T-cell (primary cell): ENCODE measurements around the gene HERC4. TPM values are rescaled to one million over a fixed set of nuclear protein-coding genes. Genes with fewer than 3 reads are reported as not detected.
"Not testable (repeated sequence)": the region's sequence is repeated elsewhere in the genome, so short reads cannot be mapped to it uniquely, and the experiment has no call there.

ENCODE experiments used
- ATAC-seq, 4 experiments: fragments of 200-7000 bp in 3 of 4; fragments of 150-1000 bp in 1 of 4; cut with Tn5 transposase; replicated peaks in 1 of 4; 1 replicate in 3 of 4; 2 replicates in 1 of 4; pipeline ENCODE4 v1.10.0; 2021; ENCODE audit warnings: moderate library complexity in 3 of 4, mild to moderate bottlenecking in 2 of 4, moderate number of reproducible peaks in 1 of 4
- CTCF ChIA-PET, 2 donors: fragments of 300-600 bp; sonication (Branson Sonifier 250); formaldehyde crosslinking; loops; one replicate each; lab custom pipeline; 2022; ENCODE audit warnings: antibody characterized with exemption in 2 of 2; lab: Charles Lee
- POLR2A ChIA-PET, 2 donors: fragments of 300-600 bp; sonication (Branson Sonifier 250); formaldehyde crosslinking; loops; one replicate each; lab custom pipeline; 2022; ENCODE audit warnings: antibody characterized with exemption in 2 of 2; lab: Charles Lee
- DNase-seq, 35 experiments: peaks; one replicate each; pipeline versions ENCODE4 v3.0.0 to v3.0.0-alpha.2; 2013 to 2023
- H3K27ac ChIP-seq: one replicate; pipeline ENCODE4 v1.5.1; 2013; ENCODE audit warnings: low read length
- H3K27me3 ChIP-seq, 2 experiments: replicated peaks in 1 of 2; 1 replicate in 1 of 2; 2 replicates in 1 of 2; pipeline versions ENCODE4 v1.6.1 to v1.7.0; 2013; ENCODE audit warnings: low read length in 1 of 2, mixed read lengths in 1 of 2; ENCODE audit not compliant: control insufficient read depth in 2 of 2, insufficient read depth in 2 of 2; ENCODE audit errors: extremely low read depth in 1 of 2
- H3K36me3 ChIP-seq, 2 donors: 1 replicate in 1 of 2; 2 replicates in 1 of 2; pipeline versions ENCODE4 v1.6.1 to v1.7.0; 2013; ENCODE audit warnings: low read length in 1 of 2; ENCODE audit not compliant: control insufficient read depth in 2 of 2, insufficient read depth in 1 of 2; ENCODE audit errors: extremely low read depth in 1 of 2
- H3K4me1 ChIP-seq, 2 experiments: 1 replicate in 1 of 2; 2 replicates in 1 of 2; pipeline versions ENCODE4 v1.6.1 to v1.7.0; 2013; ENCODE audit warnings: low read length in 2 of 2, mixed read lengths in 1 of 2; ENCODE audit not compliant: insufficient read depth in 2 of 2, control insufficient read depth in 1 of 2; ENCODE audit errors: extremely low read depth in 1 of 2
- H3K4me3 ChIP-seq, 2 donors: 1 replicate in 1 of 2; 2 replicates in 1 of 2; pipeline versions ENCODE4 v1.5.1 to v1.7.0; 2013; ENCODE audit warnings: mild to moderate bottlenecking in 2 of 2, low read length in 1 of 2, moderate library complexity in 1 of 2; ENCODE audit not compliant: control insufficient read depth in 1 of 2; ENCODE audit errors: extremely low read depth in 1 of 2
- H3K9me3 ChIP-seq: 2 replicates; pipeline ENCODE4 v1.7.0; 2013
- H3K27ac Mint-ChIP-seq, 2 donors: one replicate each; pipeline ENCODE4 v1.8.0; 2020 to 2021; ENCODE audit warnings: mild to moderate bottlenecking in 2 of 2, mixed read lengths in 2 of 2
- H3K27me3 Mint-ChIP-seq, 2 donors: one replicate each; pipeline ENCODE4 v1.8.0; 2021 to 2022; ENCODE audit warnings: mixed read lengths in 2 of 2
- H3K36me3 Mint-ChIP-seq: one replicate; pipeline ENCODE4 v1.8.0; 2021; ENCODE audit warnings: mixed read lengths
- H3K4me1 Mint-ChIP-seq, 3 donors: one replicate each; pipeline ENCODE4 v1.8.0; 2020 to 2022; ENCODE audit warnings: mixed read lengths in 3 of 3, mild to moderate bottlenecking in 1 of 3
- H3K4me3 Mint-ChIP-seq, 3 donors: one replicate each; pipeline ENCODE4 v1.8.0; 2020 to 2022; ENCODE audit warnings: mild to moderate bottlenecking in 3 of 3, mixed read lengths in 3 of 3, moderate library complexity in 3 of 3
- H3K9me3 Mint-ChIP-seq, 3 donors: one replicate each; pipeline ENCODE4 v1.8.0; 2020 to 2022; ENCODE audit warnings: mixed read lengths in 3 of 3
- WGBS: methylation state at CpG from one replicate; pipeline ENCODE4 v1.1.5; 2013; ENCODE audit warnings: missing lambda C conversion rate; ENCODE audit not compliant: insufficient coverage; 5-methylcytosine and 5-hydroxymethylcytosine counted together
- total RNA-seq, 35 experiments: library from RNA in 6 of 35; stranded (reverse) in 6 of 35; fragments of 120-200 nt in 1 of 35; gene quantifications; one replicate each; pipeline versions ENCODE4 v1.2.1 to v1.2.4 and lab custom pipeline; 2013 to 2026

Gene HERC4
- total RNA-seq, 5 donors from 2014 or later (not counting 1 experiment from before 2014, with no cell fraction given), result 63.0 to 81.6 (median 77.5) TPM

DNA sequence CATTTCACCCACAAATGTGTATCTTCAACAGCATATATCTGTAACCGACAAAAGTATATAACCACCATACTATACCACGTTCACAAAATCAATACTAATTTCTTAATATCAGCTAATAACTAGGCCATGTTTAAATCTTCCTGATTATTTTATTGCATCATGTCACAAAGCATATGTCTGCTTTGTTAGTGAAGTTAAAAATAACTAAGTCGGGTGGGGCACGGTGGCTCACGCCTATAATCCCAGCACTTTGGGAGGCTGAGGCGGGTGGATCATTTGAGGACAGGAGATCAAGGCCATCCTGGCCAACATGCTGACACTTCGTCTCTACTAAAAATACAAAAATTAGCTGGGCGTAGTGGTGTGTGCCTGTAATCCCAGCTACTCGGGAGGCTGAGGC is 47.7 kb downstream of the HERC4 start:
- no peaks in the 10 kb centered on the region for H3K4me1 ChIP-seq
- H3K27ac ChIP-seq, result no peak overlapping the region
- no peaks in the 10 kb centered on the region for H3K9me3 Mint-ChIP-seq
- DNase-seq (no peak), ATAC-seq (no peak)
- H3K27ac Mint-ChIP-seq, result no peak overlapping the region
- no peaks in the 10 kb centered on the region for H3K27me3 Mint-ChIP-seq
- 100% methylated on average over 4 of the region's 9 CpGs for WGBS
- no peak overlapping the region for H3K4me3 ChIP-seq
- peaks cover 5 to 27% of the 10 kb centered on the region in 2 donors for H3K36me3 ChIP-seq
- H3K36me3 Mint-ChIP-seq, result peaks cover 41% of the 10 kb centered on the region
- ChIA-PET CTCF (no interaction called here), POLR2A (no interaction called here)
- H3K9me3 ChIP-seq, result no peaks in the 10 kb centered on the region
- no peaks in the 10 kb centered on the region for H3K27me3 ChIP-seq
- H3K4me1 Mint-ChIP-seq, result peaks cover 0 to 5% (median 2%) of the 10 kb centered on the region in 3 donors
- H3K4me3 Mint-ChIP-seq, result no peak overlapping the region

- ATAC-seq (no peak), DNase-seq (no peak)
- Histone ChIP-seq H3K27ac (no peak overlapping the region), H3K27me3 (no peaks in the 10 kb centered on the region), H3K36me3 (peaks cover 5 to 33% of the 10 kb centered on the region in 2 donors), H3K9me3 (peaks cover 2% of the 10 kb centered on the region), H3K4me3 (no peak overlapping the region), H3K4me1 (no peaks in the 10 kb centered on the region)
- H3K9me3 Mint-ChIP-seq, result peaks cover 0 to 13% (median 4%) of the 10 kb centered on the region in 3 donors
- peaks cover 60% of the 10 kb centered on the region for H3K36me3 Mint-ChIP-seq
- ChIA-PET CTCF (no interaction called here), POLR2A (no interaction called here)
- H3K4me1 Mint-ChIP-seq, result peaks cover 0 to 8% (median 7%) of the 10 kb centered on the region in 3 donors
- H3K27ac Mint-ChIP-seq, result no peak overlapping the region
- no peak overlapping the region for H3K4me3 Mint-ChIP-seq
- no peaks in the 10 kb centered on the region for H3K27me3 Mint-ChIP-seq
- no CpG with 5 or more reads among the region's 1 CpG for WGBS
Measured at GRCh38 chr10:68023292-68023691, 51.8 kb downstream of the HERC4 start.

GRCh38 chr10:68022324-68022723 is 52.8 kb downstream of the HERC4 start:
- peaks cover 54% of the 10 kb centered on the region for H3K36me3 Mint-ChIP-seq
- H3K4me1 ChIP-seq, H3K9me3 ChIP-seq, H3K4me3 ChIP-seq, ATAC-seq, H3K4me1 Mint-ChIP-seq, H3K27ac Mint-ChIP-seq, H3K27me3 ChIP-seq, POLR2A ChIA-PET, H3K27me3 Mint-ChIP-seq, H3K27ac ChIP-seq, H3K4me3 Mint-ChIP-seq, DNase-seq: not testable (repeated sequence)
- H3K36me3 ChIP-seq, result peaks cover 5 to 32% of the 10 kb centered on the region in 2 donors
- CTCF ChIA-PET, result interaction anchor here in 1 of 2 donors (0.6 kb wide), 1 partner anchor 33 kb away, joined by 5 read pairs; no protein-coding TSS in a partner anchor
- WGBS, result 100% methylated on average over 2 of the region's 4 CpGs
- peaks cover 0 to 13% (median 4%) of the 10 kb centered on the region in 3 donors for H3K9me3 Mint-ChIP-seq

DNA sequence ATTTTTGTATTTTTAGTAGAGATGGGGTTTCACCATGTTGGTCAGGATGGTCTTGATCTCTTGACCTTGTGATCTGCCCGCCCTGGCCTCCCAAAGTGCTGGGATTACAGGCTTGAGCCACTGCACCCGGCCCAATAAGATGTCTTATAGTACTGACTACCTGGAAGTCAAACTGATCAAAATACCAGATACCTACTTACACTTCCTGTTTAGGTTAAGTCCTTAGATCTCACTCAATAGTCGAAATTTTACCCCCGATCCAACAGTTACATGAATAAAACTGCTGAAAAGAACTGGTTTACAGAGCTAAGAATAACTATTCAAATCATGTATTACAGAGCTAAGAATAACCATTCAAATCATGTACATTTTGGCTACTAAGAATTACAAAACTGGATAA is 58.6 kb downstream of the HERC4 start:
- ATAC-seq, result peak; percentile 39 to 61 (median 48)
- H3K27me3 Mint-ChIP-seq, H3K4me3 ChIP-seq, POLR2A ChIA-PET, H3K4me1 ChIP-seq, H3K9me3 Mint-ChIP-seq, H3K9me3 ChIP-seq, H3K27me3 ChIP-seq: not testable (repeated sequence)
- Mint-ChIP-seq H3K4me1 (peaks cover 9 to 16% (median 15%) of the 10 kb centered on the region in 3 donors), H3K4me3 (peak overlapping the region in 1 of 3 donors; percentile 37), H3K36me3 (peaks cover 49% of the 10 kb centered on the region), H3K27ac (peak overlapping the region; percentile 68 to 71)
- CTCF ChIA-PET, result interaction anchor here in 1 of 2 donors (0.6 kb wide), 1 partner anchor 21 kb away, joined by 3 read pairs; no protein-coding TSS in a partner anchor
- peak in 1 of 35 experiments; percentile 6 for DNase-seq
- H3K27ac ChIP-seq, result peak overlapping the region; percentile 10
- 14% methylated on average over 1 of the region's 4 CpGs for WGBS
- H3K36me3 ChIP-seq, result peaks cover 0 to 46% of the 10 kb centered on the region in 2 donors

DNA sequence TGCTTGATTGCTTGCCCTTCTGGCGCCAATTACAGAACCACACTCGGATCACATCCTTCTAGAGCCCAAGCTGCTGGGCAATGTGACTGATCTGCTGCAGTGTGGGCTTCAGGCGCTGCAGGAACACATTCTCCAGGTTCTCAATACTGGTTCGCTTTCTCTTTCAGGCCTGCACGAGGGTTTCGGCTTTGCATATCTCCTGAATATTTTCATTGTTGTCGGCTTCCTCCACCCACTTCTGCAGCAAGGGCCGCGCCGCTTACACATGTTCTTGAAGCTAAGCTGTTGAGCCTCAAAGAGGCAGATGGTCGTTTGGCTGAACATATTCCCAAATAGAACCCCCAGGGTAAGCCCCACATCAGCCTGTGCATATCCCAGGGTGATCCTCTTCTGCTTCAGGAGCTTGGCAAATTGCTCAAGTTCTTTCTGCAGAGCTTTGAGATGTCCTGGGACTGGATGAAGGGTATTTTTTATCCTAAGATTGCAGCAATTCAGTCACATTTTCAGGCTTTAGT is 64.6 kb downstream of the HERC4 start:
- WGBS, result 98% methylated on average over 11 of the region's 11 CpGs
- Histone ChIP-seq H3K36me3 (peaks cover 14 to 61% of the 10 kb centered on the region in 2 donors), H3K4me3 (no peak overlapping the region), H3K27ac (no peak overlapping the region), H3K27me3 (no peaks in the 10 kb centered on the region), H3K4me1 (no peaks in the 10 kb centered on the region), H3K9me3 (no peaks in the 10 kb centered on the region)
- ChIA-PET CTCF (no interaction called here), POLR2A (no interaction called here)
- DNase-seq (no peak), ATAC-seq (no peak)
- Mint-ChIP-seq H3K4me1 (peaks cover 2 to 4% (median 4%) of the 10 kb centered on the region in 3 donors), H3K4me3 (no peak overlapping the region), H3K27ac (no peak overlapping the region), H3K27me3 (no peaks in the 10 kb centered on the region), H3K9me3 (peaks cover 0 to 5% (median 0%) of the 10 kb centered on the region in 3 donors), H3K36me3 (peaks cover 52% of the 10 kb centered on the region)

GRCh38 chr10:68007356-68007755 is 67.7 kb downstream of the HERC4 start:
- WGBS, result 100% methylated on average over 3 of the region's 3 CpGs
- no peak overlapping the region for H3K4me3 ChIP-seq
- Mint-ChIP-seq H3K36me3 (peaks cover 61% of the 10 kb centered on the region), H3K4me1 (peaks cover 0 to 4% (median 0%) of the 10 kb centered on the region in 3 donors), H3K9me3 (peaks cover 0 to 5% (median 0%) of the 10 kb centered on the region in 3 donors), H3K4me3 (no peak overlapping the region), H3K27me3 (no peaks in the 10 kb centered on the region), H3K27ac (no peak overlapping the region)
- H3K27me3 ChIP-seq, result no peaks in the 10 kb centered on the region
- ATAC-seq (no peak), DNase-seq (no peak)
- ChIA-PET CTCF (no interaction called here), POLR2A (no interaction called here)
- no peaks in the 10 kb centered on the region for H3K4me1 ChIP-seq
- H3K9me3 ChIP-seq, result no peaks in the 10 kb centered on the region
- peaks cover 14 to 41% of the 10 kb centered on the region in 2 donors for H3K36me3 ChIP-seq
- H3K27ac ChIP-seq, result no peak overlapping the region
